GM23248 (cell line): Measurements from ENCODE around the gene TLE3. TPM values are rescaled to one million over a fixed set of nuclear protein-coding genes. Genes with fewer than 3 reads are reported as not detected.
"Not testable (repeated sequence)": the region's sequence is repeated elsewhere in the genome, so short reads cannot be mapped to it uniquely, and the experiment has no call there.

Experiments used
- DNase-seq: peaks from one replicate; pipeline ENCODE4 v3.0.0-alpha.2; 2015
- H2AFZ ChIP-seq: fragments of 200-600 bp; sonication (generic); 2 replicates; pipeline ENCODE4 v1.6.1; 2016; ENCODE audit warnings: antibody characterized with exemption
- H3F3A ChIP-seq: fragments of 200-600 bp; sonication (generic); 2 replicates; pipeline ENCODE4 v1.6.1; 2016; ENCODE audit warnings: mild to moderate bottlenecking, antibody characterized with exemption, mixed run types; ENCODE audit not compliant: insufficient read depth
- H3K27ac ChIP-seq: fragments of 200-600 bp; sonication (generic); 2 replicates; pipeline ENCODE4 v1.5.1; 2016; ENCODE audit warnings: mild to moderate bottlenecking
- H3K27me3 ChIP-seq: fragments of 200-600 bp; sonication (generic); replicated peaks from 2 replicates; pipeline ENCODE4 v1.6.1; 2016; ENCODE audit warnings: mild to moderate bottlenecking; ENCODE audit not compliant: insufficient read depth
- H3K36me3 ChIP-seq: fragments of 200-600 bp; sonication (generic); 2 replicates; pipeline ENCODE4 v1.6.1; 2016; ENCODE audit warnings: low read depth, mild to moderate bottlenecking
- H3K4me1 ChIP-seq: fragments of 200-600 bp; sonication (generic); 2 replicates; pipeline ENCODE4 v1.6.1; 2016; ENCODE audit warnings: mild to moderate bottlenecking; ENCODE audit not compliant: insufficient read depth
- H3K4me2 ChIP-seq: fragments of 200-600 bp; sonication (generic); one replicate; pipeline ENCODE4 v1.6.1; 2016; ENCODE audit warnings: mild to moderate bottlenecking; ENCODE audit not compliant: unreplicated experiment
- H3K4me3 ChIP-seq: fragments of 200-600 bp; sonication (generic); 2 replicates; pipeline ENCODE4 v1.5.1; 2016; ENCODE audit warnings: mild to moderate bottlenecking
- H3K79me2 ChIP-seq: fragments of 200-600 bp; sonication (generic); 2 replicates; pipeline ENCODE4 v1.6.1; 2016; ENCODE audit warnings: mild to moderate bottlenecking; ENCODE audit not compliant: insufficient read depth
- H3K9ac ChIP-seq: fragments of 200-600 bp; sonication (generic); 2 replicates; pipeline ENCODE4 v1.6.1; 2016; ENCODE audit warnings: mild to moderate bottlenecking
- H3K9me2 ChIP-seq: fragments of 200-600 bp; sonication (generic); 2 replicates; pipeline ENCODE4 v1.6.1; 2016; ENCODE audit warnings: mixed run types, mild to moderate bottlenecking, moderate library complexity; ENCODE audit not compliant: insufficient read depth
- H3K9me3 ChIP-seq: fragments of 200-600 bp; sonication (generic); one replicate; pipeline ENCODE4 v1.6.1; 2017; ENCODE audit warnings: low read depth
- H4K20me1 ChIP-seq: fragments of 200-600 bp; sonication (generic); 2 replicates; pipeline ENCODE4 v1.6.0; 2016; ENCODE audit not compliant: insufficient read depth
- EZH2 ChIP-seq: fragments of 200-600 bp; sonication (generic); IDR thresholded peaks from 2 replicates; pipeline ENCODE4 v1.6.1; 2018; ENCODE audit warnings: antibody characterized with exemption, mild to moderate bottlenecking; ENCODE audit not compliant: insufficient read depth, poor library complexity, severe bottlenecking
- EZH2phosphoT487 ChIP-seq: fragments of 200-600 bp; sonication (generic); IDR thresholded peaks from 2 replicates; pipeline ENCODE4 v1.6.1; 2018; ENCODE audit warnings: antibody characterized with exemption, moderate library complexity, mild to moderate bottlenecking, low read depth; ENCODE audit not compliant: insufficient read depth
- WGBS, 2 experiments: methylation state at CpG; one replicate each; pipeline ENCODE4 v1.1.6; 2015 to 2017; ENCODE audit warnings: low lambda C conversion rate in 2 of 2, low coverage in 1 of 2; ENCODE audit errors: missing lambda C conversion rate in 2 of 2; 5-methylcytosine and 5-hydroxymethylcytosine counted together
- in situ Hi-C: fragments of 300-500 bp; cut with MboI; formaldehyde crosslinking; loops from 2 replicates; pipeline ENCODE4 v1.15.0; 2020
- polyA plus RNA-seq: library from polyadenylated mRNA; unstranded; fragments of >200 nt; fragmentation: Nextera tagmentation; extraction: Ambion mirVana; gene quantifications from 2 replicates; pipeline ENCODE4 v1.2.1, GENCODE V29; 2016
- total RNA-seq: library from RNA; depleted of rRNA; stranded (reverse); fragments of >200 nt; shearing (Covaris generic); gene quantifications from 2 replicates; pipeline ENCODE4 v1.2.3, GENCODE V29; 2014

The TLE3 gene
- total and polyA plus RNA-seq, 2 experiments from 2014 or later = 11.7 to 37.6 TPM

GRCh38 chr15:70118599-70118998 is 20.9 kb upstream of the TLE3 start:
- Histone ChIP-seq H3K27ac (no peak overlapping the region), H3K4me1 (peaks cover 8% of the 10 kb centered on the region), H3K4me2 (no peak overlapping the region), H3K36me3 (no peaks in the 10 kb centered on the region), H3K9ac (no peak overlapping the region), H2AFZ (no peak overlapping the region), H4K20me1 (no peaks in the 10 kb centered on the region), H3K9me3 (no peaks in the 10 kb centered on the region), H3K4me3 (no peak overlapping the region), H3K9me2 (no peaks in the 10 kb centered on the region), H3F3A (peaks cover 17% of the 10 kb centered on the region), H3K27me3 (no peaks in the 10 kb centered on the region), H3K79me2 (no peaks in the 10 kb centered on the region)
- TF ChIP-seq EZH2phosphoT487 (no peak), EZH2 (no peak)
- WGBS, 2 experiments = 96 to 97% methylated on average over 3 of the region's 3 CpGs
- in situ Hi-C loops = no loop called here
- DNase-seq = no peak

GRCh38 chr15:70116317-70116716 is 18.6 kb upstream of the TLE3 start:
- TF ChIP-seq EZH2 = no peak
- no peak for TF ChIP-seq EZH2phosphoT487
- H3F3A ChIP-seq = peaks cover 11% of the 10 kb centered on the region
- H3K36me3 ChIP-seq = no peaks in the 10 kb centered on the region
- H3K9me2 ChIP-seq = no peaks in the 10 kb centered on the region
- 82 to 84% methylated on average over 3 of the region's 3 CpGs for WGBS, 2 experiments
- in situ Hi-C loops = no loop called here
- no peak overlapping the region for H3K4me2 ChIP-seq
- no peak overlapping the region for H2AFZ ChIP-seq
- no peaks in the 10 kb centered on the region for H3K79me2 ChIP-seq
- no peaks in the 10 kb centered on the region for H3K9me3 ChIP-seq
- H4K20me1 ChIP-seq = no peaks in the 10 kb centered on the region
- no peak overlapping the region for H3K4me3 ChIP-seq
- no peaks in the 10 kb centered on the region for H3K27me3 ChIP-seq
- H3K27ac ChIP-seq = no peak overlapping the region
- DNase-seq = no peak
- no peak overlapping the region for H3K9ac ChIP-seq
- peaks cover 7% of the 10 kb centered on the region for H3K4me1 ChIP-seq

GRCh38 chr15:70114221-70114620 is 16.5 kb upstream of the TLE3 start:
- no peaks in the 10 kb centered on the region for H3K9me2 ChIP-seq
- H3F3A ChIP-seq = peaks cover 3% of the 10 kb centered on the region; the same call in 1 of the 2 replicates
- no peaks in the 10 kb centered on the region for H3K27me3 ChIP-seq
- no peak overlapping the region for H2AFZ ChIP-seq
- no peaks in the 10 kb centered on the region for H3K9me3 ChIP-seq
- no peaks in the 10 kb centered on the region for H4K20me1 ChIP-seq
- in situ Hi-C loops = no loop called here
- no peaks in the 10 kb centered on the region for H3K36me3 ChIP-seq
- peak; percentile 47 for DNase-seq
- peaks cover 4% of the 10 kb centered on the region; the same call in 1 of the 2 replicates for H3K4me1 ChIP-seq
- 35 to 40% methylated on average over 3 of the region's 3 CpGs for WGBS, 2 experiments
- no peak for TF ChIP-seq EZH2
- no peak for TF ChIP-seq EZH2phosphoT487
- no peak overlapping the region for H3K4me3 ChIP-seq
- no peak overlapping the region for H3K4me2 ChIP-seq
- H3K79me2 ChIP-seq = no peaks in the 10 kb centered on the region
- no peak overlapping the region for H3K27ac ChIP-seq
- H3K9ac ChIP-seq = no peak overlapping the region

GRCh38 chr15:70113304-70113700 is 15.6 kb upstream of the TLE3 start:
- H3K9me2 ChIP-seq = no peaks in the 10 kb centered on the region
- in situ Hi-C loops = no loop called here
- H4K20me1 ChIP-seq = no peaks in the 10 kb centered on the region
- H3K27ac ChIP-seq = no peak overlapping the region
- no peaks in the 10 kb centered on the region for H3K9me3 ChIP-seq
- WGBS, 2 experiments = 88 to 92% methylated on average over 3 to 7 of the region's 7 CpGs
- H3K27me3 ChIP-seq = no peaks in the 10 kb centered on the region
- H3K4me3 ChIP-seq = no peak overlapping the region
- no peak for TF ChIP-seq EZH2phosphoT487
- no peak for TF ChIP-seq EZH2
- no peak for DNase-seq
- no peaks in the 10 kb centered on the region for H3K36me3 ChIP-seq
- peaks cover 3% of the 10 kb centered on the region; the same call in 1 of the 2 replicates for H3F3A ChIP-seq
- no peaks in the 10 kb centered on the region for H3K79me2 ChIP-seq
- no peak overlapping the region for H3K4me2 ChIP-seq
- no peak overlapping the region for H3K9ac ChIP-seq
- peaks cover 4% of the 10 kb centered on the region; the same call in 1 of the 2 replicates for H3K4me1 ChIP-seq
- no peak overlapping the region for H2AFZ ChIP-seq

GRCh38 chr15:70112572-70113303 is 15.0 kb upstream of the TLE3 start:
- in situ Hi-C loops = not testable (repeated sequence)

More at GRCh38 chr15:70112572-70113303, 15.0 kb upstream of the TLE3 start:
- not testable (repeated sequence) for H4K20me1 ChIP-seq, H3K9me2 ChIP-seq, H3K27me3 ChIP-seq, H3K9ac ChIP-seq, H3K27ac ChIP-seq, DNase-seq, H3F3A ChIP-seq, H3K9me3 ChIP-seq, H3K79me2 ChIP-seq, H3K4me3 ChIP-seq, H2AFZ ChIP-seq, H3K36me3 ChIP-seq, H3K4me2 ChIP-seq, H3K4me1 ChIP-seq
- WGBS, 2 experiments = 80 to 98% methylated on average over 8 of the region's 9 CpGs
